ENCODE measurements around the gene PPARA.

DNA sequence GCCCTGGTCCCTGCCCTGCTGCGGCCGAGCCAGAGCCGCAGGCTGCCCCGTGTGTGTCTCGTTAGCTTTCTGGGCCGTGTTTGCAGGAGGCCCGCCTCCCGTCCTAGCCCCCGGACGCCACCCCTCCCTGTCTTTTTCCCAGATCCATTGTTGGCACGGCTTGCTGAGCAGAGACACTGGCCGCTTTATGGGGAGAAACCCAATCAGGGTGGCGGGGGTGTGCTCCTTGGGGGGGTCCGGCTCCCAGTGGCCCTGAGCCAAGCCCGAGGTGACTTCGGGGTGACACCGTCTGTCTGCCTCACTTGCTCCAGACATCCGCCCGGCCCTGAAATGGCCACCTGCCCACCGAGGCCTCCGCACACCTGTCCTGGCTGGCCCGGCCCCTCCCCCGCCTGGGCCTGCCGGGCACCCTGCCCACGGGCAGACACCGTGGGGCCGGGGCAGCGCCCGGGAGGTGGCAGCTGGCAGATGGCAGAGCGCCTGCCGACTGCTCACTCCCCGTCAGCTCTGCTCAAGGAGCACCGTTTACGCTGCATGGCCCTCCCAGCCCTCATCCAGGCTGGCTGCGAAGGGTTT is 43.1 kb upstream of the PPARA start:
- TF ChIP-seq CTCF (IDR thresholded peaks at IDR 0.05; ENCODE audit: low read depth, low read length) (no peak), EZH2phosphoT487 (IDR thresholded peaks at IDR 0.05; ENCODE audit: low read depth) (no peak)

Measured in OCI-LY3 (cell line).